KMS-11 (cell line): ENCODE measurements around the gene MYO16.

Experiments
- H2AFZ ChIP-seq: fragments of 200-600 bp; sonication (generic); 2 replicates; pipeline ENCODE4 v1.6.1; 2016; ENCODE audit warnings: antibody characterized with exemption, mixed run types, low read depth
- H3K27ac ChIP-seq: fragments of 200-600 bp; sonication (generic); 2 replicates; pipeline ENCODE4 v1.6.1; 2016; ENCODE audit warnings: mild to moderate bottlenecking, mixed run types
- H3K27me3 ChIP-seq: fragments of 200-600 bp; sonication (generic); 2 replicates; pipeline ENCODE4 v1.6.1; 2017; ENCODE audit warnings: mild to moderate bottlenecking, low read depth, mixed run types, moderate library complexity; ENCODE audit not compliant: insufficient read depth
- H3K36me3 ChIP-seq: fragments of 200-600 bp; sonication (generic); 2 replicates; pipeline ENCODE4 v1.6.1; 2017; ENCODE audit warnings: mild to moderate bottlenecking, mixed run types; ENCODE audit not compliant: insufficient read depth
- H3K4me1 ChIP-seq: fragments of 200-600 bp; sonication (generic); 2 replicates; pipeline ENCODE4 v1.6.1; 2016; ENCODE audit warnings: mild to moderate bottlenecking, low read depth, mixed run types; ENCODE audit not compliant: poor library complexity, severe bottlenecking
- H3K4me2 ChIP-seq: fragments of 200-600 bp; sonication (generic); 2 replicates; pipeline ENCODE4 v1.7.0; 2016; ENCODE audit warnings: mild to moderate bottlenecking, mixed run types
- H3K4me3 ChIP-seq: fragments of 200-600 bp; sonication (generic); IDR thresholded peaks from 2 replicates; pipeline ENCODE4 v1.6.1; 2017; ENCODE audit warnings: low read depth, low read length, mixed read lengths; ENCODE audit not compliant: insufficient read depth
- H3K79me2 ChIP-seq: fragments of 200-600 bp; sonication (generic); 2 replicates; pipeline ENCODE4 v1.6.1; 2016; ENCODE audit warnings: low read depth, mixed run types; ENCODE audit not compliant: insufficient read depth
- H3K9ac ChIP-seq: fragments of 200-600 bp; sonication (generic); 2 replicates; pipeline ENCODE4 v1.6.1; 2016; ENCODE audit warnings: mild to moderate bottlenecking, mixed run types
- H4K20me1 ChIP-seq: fragments of 200-600 bp; sonication (generic); 2 replicates; pipeline ENCODE4 v1.6.1; 2016; ENCODE audit warnings: mild to moderate bottlenecking, mixed run types; ENCODE audit not compliant: insufficient read depth
- TF ChIP-seq, protein P1 (sequence below): fragments of 200-600 bp; sonication (generic); conservative IDR thresholded peaks from 2 replicates; pipeline ENCODE4 v1.6.1; 2017; ENCODE audit warnings: low read depth, mild to moderate bottlenecking, antibody characterized with exemption, low read length, moderate library complexity, mixed read lengths

MYO16 gene

DNA sequence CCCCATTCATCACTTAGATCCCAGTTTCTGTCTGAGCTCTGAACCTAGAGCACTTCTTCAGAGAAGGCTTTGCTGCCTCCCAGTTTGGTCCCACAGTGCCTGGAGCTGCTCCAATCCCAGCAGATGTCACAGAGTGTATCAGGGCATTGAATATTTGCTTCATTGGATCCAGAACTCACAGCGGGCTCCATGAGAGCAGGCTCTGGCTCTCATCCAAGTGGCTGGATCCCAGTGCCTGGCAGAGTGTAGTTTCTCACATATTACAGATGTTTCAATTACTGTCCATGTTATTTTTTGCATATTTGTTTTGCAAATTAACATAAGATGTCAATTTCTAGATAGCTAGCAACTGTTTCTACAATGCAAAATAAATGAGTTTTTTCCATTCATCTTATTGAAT is 50.6 kb downstream of the MYO16 start:
- H3K79me2 ChIP-seq = no peaks in the 10 kb centered on the region
- no peak overlapping the region for H3K27ac ChIP-seq
- TF ChIP-seq, protein P1, sequence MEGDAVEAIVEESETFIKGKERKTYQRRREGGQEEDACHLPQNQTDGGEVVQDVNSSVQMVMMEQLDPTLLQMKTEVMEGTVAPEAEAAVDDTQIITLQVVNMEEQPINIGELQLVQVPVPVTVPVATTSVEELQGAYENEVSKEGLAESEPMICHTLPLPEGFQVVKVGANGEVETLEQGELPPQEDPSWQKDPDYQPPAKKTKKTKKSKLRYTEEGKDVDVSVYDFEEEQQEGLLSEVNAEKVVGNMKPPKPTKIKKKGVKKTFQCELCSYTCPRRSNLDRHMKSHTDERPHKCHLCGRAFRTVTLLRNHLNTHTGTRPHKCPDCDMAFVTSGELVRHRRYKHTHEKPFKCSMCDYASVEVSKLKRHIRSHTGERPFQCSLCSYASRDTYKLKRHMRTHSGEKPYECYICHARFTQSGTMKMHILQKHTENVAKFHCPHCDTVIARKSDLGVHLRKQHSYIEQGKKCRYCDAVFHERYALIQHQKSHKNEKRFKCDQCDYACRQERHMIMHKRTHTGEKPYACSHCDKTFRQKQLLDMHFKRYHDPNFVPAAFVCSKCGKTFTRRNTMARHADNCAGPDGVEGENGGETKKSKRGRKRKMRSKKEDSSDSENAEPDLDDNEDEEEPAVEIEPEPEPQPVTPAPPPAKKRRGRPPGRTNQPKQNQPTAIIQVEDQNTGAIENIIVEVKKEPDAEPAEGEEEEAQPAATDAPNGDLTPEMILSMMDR = no peak

DNA sequence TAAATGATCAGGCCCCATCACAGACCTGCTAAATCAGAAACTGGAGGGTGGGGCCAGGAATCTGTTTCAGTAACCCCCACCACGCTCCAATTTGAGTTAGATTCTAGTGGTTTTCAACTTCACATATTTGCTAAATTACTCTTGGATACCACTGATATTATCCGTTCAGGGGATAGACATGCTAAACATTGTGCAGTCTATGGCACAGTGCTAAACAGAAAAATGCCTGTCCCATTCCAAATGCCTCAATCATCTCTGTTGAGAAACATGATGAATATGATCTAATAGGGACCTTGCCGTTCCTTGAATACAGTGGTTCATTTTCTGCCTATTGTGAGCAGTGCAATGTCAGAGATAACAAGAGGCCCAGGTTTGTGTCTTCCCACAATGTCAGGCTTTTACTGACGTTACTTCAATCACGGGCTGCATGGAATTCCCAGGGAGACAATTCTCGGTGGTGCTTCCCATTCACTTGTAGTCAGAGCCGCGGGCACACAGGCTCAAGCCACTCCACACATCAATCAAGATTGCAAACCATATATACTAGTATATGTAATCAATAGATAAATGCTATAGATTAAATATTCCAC is 52.7 kb downstream of the MYO16 start:
- no peaks in the 10 kb centered on the region for H3K27me3 ChIP-seq
- H3K79me2 ChIP-seq = no peaks in the 10 kb centered on the region
- H3K9ac ChIP-seq = no peak overlapping the region
- no peaks in the 10 kb centered on the region for H3K36me3 ChIP-seq
- H4K20me1 ChIP-seq = no peaks in the 10 kb centered on the region
- no peak overlapping the region for H3K27ac ChIP-seq
- H3K4me2 ChIP-seq = no peak overlapping the region
- TF ChIP-seq, protein P1 = no peak
- H2AFZ ChIP-seq = no peak overlapping the region
- no peaks in the 10 kb centered on the region for H3K4me1 ChIP-seq
- H3K4me3 ChIP-seq = no peak overlapping the region

More for the DNA sequence above, 50.6 kb downstream of the MYO16 start:
- H4K20me1 ChIP-seq = no peaks in the 10 kb centered on the region
- H3K9ac ChIP-seq = no peak overlapping the region
- no peak overlapping the region for H2AFZ ChIP-seq
- H3K4me2 ChIP-seq = no peak overlapping the region
- H3K36me3 ChIP-seq = no peaks in the 10 kb centered on the region
- H3K27me3 ChIP-seq = no peaks in the 10 kb centered on the region
- no peak overlapping the region for H3K4me3 ChIP-seq
- H3K4me1 ChIP-seq = no peaks in the 10 kb centered on the region

DNA sequence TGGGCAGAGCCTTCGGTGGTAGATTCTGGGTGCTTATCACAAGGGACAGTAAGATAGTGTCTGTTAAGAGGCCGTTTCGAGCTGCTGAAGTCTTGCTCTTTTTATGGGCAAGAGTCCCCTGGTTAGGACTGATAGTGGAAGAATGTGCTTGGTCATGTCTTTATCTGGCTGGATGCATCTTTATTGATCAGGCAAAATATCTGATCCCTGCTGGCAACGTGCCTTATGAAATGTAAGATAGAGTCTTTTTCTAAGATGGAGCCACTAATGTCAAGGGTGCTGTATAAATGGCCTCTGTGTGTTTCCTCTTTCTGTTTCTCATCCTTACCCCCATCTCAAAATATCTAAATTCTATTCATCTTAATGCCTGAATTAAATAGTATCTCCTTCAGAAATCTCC is 53.3 kb downstream of the MYO16 start:
- Histone ChIP-seq H3K36me3 (no peaks in the 10 kb centered on the region), H4K20me1 (no peaks in the 10 kb centered on the region), H2AFZ (no peak overlapping the region), H3K4me1 (no peaks in the 10 kb centered on the region), H3K27ac (no peak overlapping the region), H3K79me2 (no peaks in the 10 kb centered on the region), H3K27me3 (no peaks in the 10 kb centered on the region), H3K4me3 (no peak overlapping the region), H3K9ac (no peak overlapping the region), H3K4me2 (no peak overlapping the region)
- TF ChIP-seq, protein P1 = no peak

DNA sequence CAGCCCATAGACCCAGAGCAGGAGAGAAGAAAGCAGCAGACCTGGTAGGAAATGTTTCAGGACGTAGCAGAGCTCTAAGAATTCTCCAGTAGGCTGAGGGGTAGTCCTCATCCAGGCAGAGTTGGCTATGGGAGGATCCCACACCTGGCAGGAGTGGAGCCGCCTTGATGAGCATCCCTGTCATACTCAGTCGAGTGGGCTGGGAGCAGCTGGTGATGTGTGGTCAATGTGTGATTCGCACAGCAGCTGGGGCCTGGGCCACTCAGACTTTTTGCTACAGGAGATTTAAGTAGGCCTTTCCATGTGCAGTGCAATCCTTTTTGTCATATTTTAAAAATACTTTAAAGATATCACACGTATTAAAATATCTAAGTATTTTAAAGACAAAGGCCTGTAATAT is 56.6 kb downstream of the MYO16 start:
- Histone ChIP-seq H3K4me3 (no peak overlapping the region), H4K20me1 (no peaks in the 10 kb centered on the region), H3K79me2 (no peaks in the 10 kb centered on the region), H3K9ac (no peak overlapping the region), H2AFZ (no peak overlapping the region), H3K4me1 (no peaks in the 10 kb centered on the region), H3K4me2 (no peak overlapping the region), H3K27me3 (no peaks in the 10 kb centered on the region), H3K27ac (no peak overlapping the region), H3K36me3 (no peaks in the 10 kb centered on the region)
- TF ChIP-seq, protein P1 = no peak
